Kidney epithelial cell (primary cell): ENCODE results near the gene MFSD11. TPM values are rescaled to one million over a fixed set of nuclear protein-coding genes. Genes with fewer than 3 reads are reported as not detected.
"Not testable (repeated sequence)": the region's sequence is repeated elsewhere in the genome, so short reads cannot be mapped to it uniquely, and the experiment has no call there.

Experiments used
- DNase-seq: peaks from one replicate; pipeline ENCODE4 v3.0.0-alpha.2; 2010; ENCODE audit warnings: low read depth
- H3K27me3 ChIP-seq: 2 replicates; pipeline ENCODE4 v1.6.0; 2011; ENCODE audit warnings: low read length; ENCODE audit not compliant: control insufficient read depth, insufficient read depth
- H3K36me3 ChIP-seq: 2 replicates; pipeline ENCODE4 v1.5.1; 2011; ENCODE audit warnings: low read length; ENCODE audit not compliant: control insufficient read depth, insufficient read depth
- H3K4me3 ChIP-seq: 2 replicates; pipeline ENCODE4 v1.5.1; 2011; ENCODE audit warnings: low read depth, mild to moderate bottlenecking, control low read depth, low read length
- CTCF ChIP-seq: IDR thresholded peaks from 2 replicates; pipeline ENCODE4 v1.5.1; 2011; ENCODE audit warnings: mild to moderate bottlenecking, moderate library complexity, low read length, control low read depth, inconsistent platforms; ENCODE audit not compliant: insufficient read depth, poor library complexity, severe bottlenecking
- total RNA-seq: library from RNA; depleted of rRNA; stranded (reverse); fragments of >200 nt; gene quantifications from 2 replicates; pipeline ENCODE4 v1.2.3, GENCODE V29; 2015

The MFSD11 gene
- total RNA-seq, 1 donor from 2014 or later, result 17.5 TPM

- TF ChIP-seq CTCF, result no peak
- Histone ChIP-seq H3K27me3 (no peaks in the 10 kb centered on the region), H3K36me3 (peaks cover 1% of the 10 kb centered on the region), H3K4me3 (peak overlapping the region; percentile 96)
- DNase-seq, result no peak
Observed at GRCh38 chr17:76725580-76726230, 12.2 kb upstream of the MFSD11 start.

- peaks cover 1% of the 10 kb centered on the region for H3K36me3 ChIP-seq
- no peaks in the 10 kb centered on the region for H3K27me3 ChIP-seq
- no peak for TF ChIP-seq CTCF
- peak; percentile 79 for DNase-seq
- peak within 1 kb of the TSS; percentile 96 for H3K4me3 ChIP-seq
Observed at GRCh38 chr17:76726231-76726775, 11.6 kb upstream of the MFSD11 start, which contains the start of gene JMJD6. TSS of gene JMJD6 (minus strand) at chr17:76726606. CDS start at chr17:76726475, 131 bp downstream.

- H3K27me3 ChIP-seq, result no peaks in the 10 kb centered on the region
- H3K36me3 ChIP-seq, result peaks cover 1% of the 10 kb centered on the region
- no peak for DNase-seq
- TF ChIP-seq CTCF, result peak; percentile 81
- peak within 1 kb of the TSS; percentile 96 for H3K4me3 ChIP-seq
Observed at GRCh38 chr17:76726776-76727718, 10.9 kb upstream of the MFSD11 start, which contains the start of gene METTL23. TSS of gene METTL23 (plus strand) at chr17:76726839. CDS start at chr17:76729711, 2,872 bp downstream.

- DNase-seq, result no peak
- H3K36me3 ChIP-seq, result peaks cover 1% of the 10 kb centered on the region
- H3K27me3 ChIP-seq, result no peaks in the 10 kb centered on the region
- H3K4me3 ChIP-seq, result peak overlapping the region; percentile 96
- no peak for TF ChIP-seq CTCF
Observed at GRCh38 chr17:76727745-76728456, 10.0 kb upstream of the MFSD11 start.

- not testable (repeated sequence) for DNase-seq, H3K36me3 ChIP-seq, H3K4me3 ChIP-seq, H3K27me3 ChIP-seq
Observed at GRCh38 chr17:76731800-76732733, 5.9 kb upstream of the MFSD11 start.
